KMS-11 (cell line): ENCODE data around the gene CLDN7.

Experiments used
- H2AFZ ChIP-seq: fragments of 200-600 bp; sonication (generic); 2 replicates; pipeline ENCODE4 v1.6.1; 2016; ENCODE audit warnings: antibody characterized with exemption, mixed run types, low read depth
- H3K27ac ChIP-seq: fragments of 200-600 bp; sonication (generic); 2 replicates; pipeline ENCODE4 v1.6.1; 2016; ENCODE audit warnings: mild to moderate bottlenecking, mixed run types
- H3K27me3 ChIP-seq: fragments of 200-600 bp; sonication (generic); 2 replicates; pipeline ENCODE4 v1.6.1; 2017; ENCODE audit warnings: mild to moderate bottlenecking, low read depth, mixed run types, moderate library complexity; ENCODE audit not compliant: insufficient read depth
- H3K36me3 ChIP-seq: fragments of 200-600 bp; sonication (generic); 2 replicates; pipeline ENCODE4 v1.6.1; 2017; ENCODE audit warnings: mild to moderate bottlenecking, mixed run types; ENCODE audit not compliant: insufficient read depth
- H3K4me1 ChIP-seq: fragments of 200-600 bp; sonication (generic); 2 replicates; pipeline ENCODE4 v1.6.1; 2016; ENCODE audit warnings: mild to moderate bottlenecking, low read depth, mixed run types; ENCODE audit not compliant: poor library complexity, severe bottlenecking
- H3K4me2 ChIP-seq: fragments of 200-600 bp; sonication (generic); 2 replicates; pipeline ENCODE4 v1.7.0; 2016; ENCODE audit warnings: mild to moderate bottlenecking, mixed run types
- H3K4me3 ChIP-seq: fragments of 200-600 bp; sonication (generic); IDR thresholded peaks from 2 replicates; pipeline ENCODE4 v1.6.1; 2017; ENCODE audit warnings: low read depth, low read length, mixed read lengths; ENCODE audit not compliant: insufficient read depth
- H3K79me2 ChIP-seq: fragments of 200-600 bp; sonication (generic); 2 replicates; pipeline ENCODE4 v1.6.1; 2016; ENCODE audit warnings: low read depth, mixed run types; ENCODE audit not compliant: insufficient read depth
- H3K9ac ChIP-seq: fragments of 200-600 bp; sonication (generic); 2 replicates; pipeline ENCODE4 v1.6.1; 2016; ENCODE audit warnings: mild to moderate bottlenecking, mixed run types
- H4K20me1 ChIP-seq: fragments of 200-600 bp; sonication (generic); 2 replicates; pipeline ENCODE4 v1.6.1; 2016; ENCODE audit warnings: mild to moderate bottlenecking, mixed run types; ENCODE audit not compliant: insufficient read depth
- CTCF ChIP-seq: fragments of 200-600 bp; sonication (generic); conservative IDR thresholded peaks from 2 replicates; pipeline ENCODE4 v1.6.1; 2017; ENCODE audit warnings: low read depth, mild to moderate bottlenecking, antibody characterized with exemption, low read length, moderate library complexity, mixed read lengths

Gene CLDN7

GRCh38 chr17:7218166-7218565 is 44.1 kb downstream of the CLDN7 start:
- H4K20me1 ChIP-seq = no peaks in the 10 kb centered on the region
- no peak overlapping the region for H2AFZ ChIP-seq

GRCh38 chr17:7217113-7217987 is 44.9 kb downstream of the CLDN7 start:
- Histone ChIP-seq H2AFZ (no peak overlapping the region), H3K4me3 (no peak overlapping the region), H3K4me2 (no peak overlapping the region), H3K27me3 (no peaks in the 10 kb centered on the region), H3K9ac (no peak overlapping the region), H3K36me3 (no peaks in the 10 kb centered on the region), H3K4me1 (no peaks in the 10 kb centered on the region), H3K79me2 (no peaks in the 10 kb centered on the region), H3K27ac (no peak overlapping the region), H4K20me1 (no peaks in the 10 kb centered on the region)
- TF ChIP-seq CTCF = no peak

More at GRCh38 chr17:7218166-7218565, 44.1 kb downstream of the CLDN7 start:
- Histone ChIP-seq H3K4me1 (no peaks in the 10 kb centered on the region), H3K4me2 (no peak overlapping the region), H3K27me3 (no peaks in the 10 kb centered on the region), H3K27ac (no peak overlapping the region), H3K79me2 (no peaks in the 10 kb centered on the region), H3K36me3 (no peaks in the 10 kb centered on the region), H3K9ac (no peak overlapping the region), H3K4me3 (no peak overlapping the region)
- TF ChIP-seq CTCF = no peak

GRCh38 chr17:7216242-7217112 is 45.8 kb downstream of the CLDN7 start:
- Histone ChIP-seq H3K4me3 (no peak overlapping the region), H3K27me3 (no peaks in the 10 kb centered on the region), H3K4me2 (no peak overlapping the region), H3K79me2 (no peaks in the 10 kb centered on the region), H3K4me1 (no peaks in the 10 kb centered on the region), H2AFZ (no peak overlapping the region), H3K9ac (no peak overlapping the region), H3K27ac (no peak overlapping the region), H4K20me1 (no peaks in the 10 kb centered on the region), H3K36me3 (no peaks in the 10 kb centered on the region)
- TF ChIP-seq CTCF = no peak

GRCh38 chr17:7215652-7216180 is 46.6 kb downstream of the CLDN7 start:
- Histone ChIP-seq H3K9ac (no peak overlapping the region), H2AFZ (no peak overlapping the region), H3K79me2 (no peaks in the 10 kb centered on the region), H3K27ac (no peak overlapping the region), H3K4me2 (no peak overlapping the region), H3K27me3 (no peaks in the 10 kb centered on the region), H3K4me3 (no peak overlapping the region), H3K4me1 (no peaks in the 10 kb centered on the region), H3K36me3 (no peaks in the 10 kb centered on the region), H4K20me1 (no peaks in the 10 kb centered on the region)
- TF ChIP-seq CTCF = no peak
